HL-60/S4 treated with retinoic acid at 250 ng/mL for 4 days and 3 days (cell line): Measurements from ENCODE around the gene OR6C65.
"Not testable (repeated sequence)": the region's sequence is repeated elsewhere in the genome, so short reads cannot be mapped to it uniquely, and the experiment has no call there.

Experiments
- in situ Hi-C: fragments of 300-500 bp; cut with MboI; formaldehyde crosslinking; loops from 2 replicates; pipeline ENCODE4 v1.7.0; 2022; ENCODE audit warnings: low sequenced_read_pairs

The OR6C65 gene

DNA sequence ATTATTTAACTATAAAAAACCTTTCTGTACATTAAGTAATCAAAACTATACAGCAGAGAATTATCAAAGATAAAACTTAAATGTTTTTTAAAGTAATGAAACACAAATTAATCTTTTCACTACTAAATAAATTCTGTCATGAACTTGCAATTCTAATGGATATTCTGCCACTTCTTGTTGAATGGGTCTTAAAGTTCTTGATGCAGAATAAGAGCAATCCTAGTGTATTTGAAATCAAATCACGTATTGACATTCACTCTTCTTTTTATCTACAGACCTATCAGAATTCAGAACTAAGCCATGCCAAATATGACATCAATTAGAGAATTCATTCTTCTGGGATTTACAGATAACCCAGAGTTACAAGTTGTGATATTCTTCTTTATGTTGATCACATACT, at the start of gene OR6C65:
OR6C65 (plus strand) TSS at position 301 of the 400 bp plus-strand sequence; CDS start at position 301, 0 bp downstream.
- in situ Hi-C loops = no loop called here

DNA sequence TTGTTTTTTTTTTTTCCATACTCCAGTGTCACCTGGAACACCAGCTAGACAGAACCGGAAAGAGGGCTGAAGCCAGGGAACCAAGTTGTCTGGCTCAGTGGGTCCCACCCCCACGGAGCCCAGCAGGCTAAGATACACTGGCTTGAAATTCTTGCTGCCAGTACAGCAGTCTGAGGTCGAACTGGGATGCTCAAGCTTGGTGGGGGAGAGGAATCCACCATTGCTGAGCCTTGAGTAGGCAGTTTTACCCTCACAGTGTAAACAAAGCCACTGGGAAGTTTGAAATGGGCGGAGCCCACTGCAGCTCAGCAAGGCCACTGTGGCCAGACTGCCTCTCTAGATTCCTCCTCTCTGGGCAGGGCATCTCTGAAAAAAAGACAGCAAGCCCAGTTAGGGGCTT, 45.0 kb upstream of the OR6C65 start:
- in situ Hi-C loops = not testable (repeated sequence)

DNA sequence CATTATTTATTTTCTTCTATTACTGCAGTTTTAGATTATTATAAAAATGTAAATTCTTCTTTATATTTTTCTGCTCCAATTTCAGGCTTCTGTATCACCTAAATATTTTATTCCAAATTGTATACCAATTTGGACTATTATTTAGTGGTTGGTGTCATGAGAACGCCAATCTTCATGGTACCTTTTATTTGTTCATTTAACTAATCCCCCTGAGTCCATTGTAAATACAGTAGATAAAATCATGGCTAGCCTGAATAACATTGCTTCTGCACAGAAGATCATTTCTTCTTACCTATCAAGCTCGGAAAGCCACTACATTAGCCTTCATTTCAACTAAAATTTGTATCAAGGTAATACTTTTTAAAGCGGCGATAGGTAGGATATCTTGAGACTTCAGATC, 37.7 kb upstream of the OR6C65 start, which contains the start of gene OR6C75:
OR6C75 (plus strand) TSS at position 301 of the 400 bp plus-strand sequence. CDS start 2,136 bp downstream, outside the sequence.
- in situ Hi-C loops = no loop called here

DNA sequence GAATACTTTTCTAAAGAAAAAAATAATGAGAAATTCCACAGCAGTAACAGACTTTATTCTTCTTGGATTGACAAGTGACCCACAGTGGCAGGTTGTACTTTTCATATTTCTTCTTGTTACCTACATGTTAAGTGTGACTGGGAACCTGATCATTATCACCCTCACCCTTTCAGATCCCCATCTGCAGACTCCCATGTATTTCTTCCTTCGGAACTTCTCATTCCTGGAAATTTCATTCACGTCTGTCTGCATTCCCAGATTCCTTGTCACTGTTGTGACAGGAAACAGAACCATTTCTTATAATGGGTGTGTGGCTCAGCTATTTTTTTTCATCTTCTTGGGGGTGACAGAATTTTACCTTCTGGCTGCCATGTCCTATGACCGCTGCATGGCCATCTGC, 35.2 kb upstream of the OR6C65 start:
- in situ Hi-C loops = no loop called here

DNA sequence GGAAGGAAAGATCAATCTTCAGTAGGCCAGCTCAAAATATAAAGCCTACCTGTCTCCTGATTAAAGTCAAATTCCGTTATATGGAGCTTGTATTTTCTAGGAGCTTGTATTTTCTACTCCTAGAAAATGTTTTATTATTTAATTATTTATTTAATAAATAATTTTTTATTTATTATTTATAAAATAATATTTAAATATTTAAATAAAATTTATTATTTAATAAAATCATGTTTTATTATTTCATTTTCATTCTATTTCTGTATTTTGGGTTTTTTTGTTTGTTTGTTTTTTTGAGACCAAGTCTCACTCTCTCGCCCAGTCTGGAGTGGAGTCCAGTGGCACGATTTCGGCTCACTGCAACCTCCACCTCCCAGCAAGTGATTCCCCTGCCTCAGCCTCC, 27.8 kb upstream of the OR6C65 start:
- in situ Hi-C loops = no loop called here

DNA sequence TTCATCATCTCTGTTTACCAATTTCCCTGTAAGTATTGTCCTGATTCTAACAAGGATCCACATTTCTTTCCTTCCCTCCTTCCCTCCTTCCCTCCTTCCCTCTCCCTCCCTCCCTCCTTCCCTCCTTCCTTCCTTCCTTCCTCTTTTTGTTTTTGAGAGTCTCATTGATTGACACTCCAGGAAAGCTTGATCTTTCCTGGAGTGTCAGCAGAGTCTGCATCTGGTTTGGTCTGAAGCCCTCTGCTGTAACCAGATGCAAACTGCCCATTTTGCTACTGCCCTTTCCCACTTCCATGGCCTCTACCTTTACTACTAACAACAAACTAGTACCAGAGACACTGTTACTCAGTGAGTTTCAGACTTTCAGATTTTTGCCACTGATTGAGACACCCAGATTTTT, 14.4 kb upstream of the OR6C65 start:
- in situ Hi-C loops = no loop called here

DNA sequence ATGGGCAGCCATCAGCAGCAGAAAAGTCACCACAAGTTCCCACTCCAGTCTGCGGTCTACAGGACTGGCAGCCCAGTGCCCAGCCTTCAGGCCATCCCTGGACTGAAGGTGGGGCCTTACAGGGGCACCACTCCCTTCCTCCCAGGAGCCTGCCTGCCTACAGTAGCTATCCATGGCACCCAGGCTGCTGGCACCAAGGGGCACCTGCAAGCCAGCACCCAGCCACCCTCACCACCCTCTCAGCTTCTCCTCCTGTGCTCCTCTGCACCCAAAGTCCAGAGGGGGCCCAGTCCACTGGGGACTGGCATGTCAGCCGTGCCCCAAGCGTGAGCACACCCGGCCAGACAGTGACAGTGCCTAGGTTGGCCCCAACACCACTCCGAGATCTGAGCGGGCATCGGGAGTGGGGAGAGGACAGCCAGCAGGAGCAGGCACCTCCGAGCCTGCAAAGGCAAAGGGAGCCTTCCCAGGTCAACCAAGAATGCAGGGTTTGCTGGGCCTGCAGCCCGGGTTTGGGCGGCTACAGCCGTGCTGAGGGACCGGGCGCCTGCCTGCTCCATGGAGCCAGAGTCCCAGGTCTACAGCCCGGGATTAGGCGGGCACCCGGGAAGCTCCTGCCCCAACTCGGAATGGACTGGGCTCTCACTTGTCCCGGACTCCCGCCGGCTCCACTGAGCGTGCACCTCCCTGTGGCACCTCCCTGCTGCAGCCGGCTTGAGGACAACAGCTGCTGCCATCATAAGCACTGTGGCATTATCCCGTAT, 8.1 kb upstream of the OR6C65 start:
- in situ Hi-C loops = no loop called here

DNA sequence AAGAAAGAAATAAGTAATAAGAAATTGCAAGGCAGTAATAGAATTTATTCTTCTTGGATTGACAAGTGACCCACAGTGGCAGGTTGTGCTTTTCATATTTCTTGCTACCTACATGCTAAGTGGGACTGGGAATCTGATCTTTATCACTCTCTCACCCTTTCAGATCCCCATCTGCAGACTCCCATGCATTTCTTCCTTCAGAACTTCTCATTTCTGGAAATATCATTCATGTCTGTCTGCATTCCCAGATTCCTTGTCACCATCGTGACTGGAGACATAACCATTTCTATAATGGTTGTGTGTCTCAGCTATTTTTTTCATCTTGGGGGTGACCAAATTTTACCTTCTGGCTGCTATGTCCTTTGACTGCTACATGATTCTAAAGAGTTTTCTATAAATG, 4.0 kb upstream of the OR6C65 start:
- in situ Hi-C loops = no loop called here

DNA sequence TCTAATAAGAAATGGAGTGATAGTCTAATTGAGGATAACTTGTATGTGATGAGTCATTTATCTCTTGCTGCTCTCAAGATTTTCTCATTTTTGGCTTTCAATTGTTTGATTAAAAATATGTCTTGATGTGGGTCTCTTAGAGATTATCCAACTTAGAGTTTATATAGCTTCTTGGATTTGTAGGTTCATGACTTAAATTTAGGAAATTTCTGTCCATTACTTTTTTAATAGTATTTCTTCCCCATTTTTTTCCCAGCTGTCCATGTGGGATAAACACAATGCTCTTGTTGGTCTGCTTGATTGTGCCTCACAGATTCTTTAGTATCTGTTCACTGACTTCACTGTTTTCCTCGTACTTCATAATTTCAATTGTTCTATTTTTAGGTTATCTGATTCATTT, 7.5 kb downstream of the OR6C65 start:
- in situ Hi-C loops = no loop called here

DNA sequence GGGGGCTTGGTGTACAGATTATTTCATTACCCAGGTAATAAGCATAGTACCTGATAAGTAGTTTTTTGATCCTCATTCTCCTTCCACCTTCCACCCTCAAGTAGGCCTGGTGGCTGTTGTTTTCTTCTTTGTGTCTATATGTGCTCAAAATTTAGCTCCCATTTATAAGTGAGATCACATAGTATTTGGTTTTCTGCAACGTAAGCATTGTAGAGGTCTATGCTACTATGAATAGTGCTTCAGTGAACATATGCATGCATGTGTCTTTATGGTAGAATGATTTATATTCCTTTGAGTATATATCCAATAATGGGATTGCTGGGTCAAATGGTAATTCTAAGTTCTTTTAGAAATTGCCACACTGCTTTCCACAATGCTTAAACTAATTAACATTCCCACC, 8.8 kb downstream of the OR6C65 start:
- in situ Hi-C loops = not testable (repeated sequence)

DNA sequence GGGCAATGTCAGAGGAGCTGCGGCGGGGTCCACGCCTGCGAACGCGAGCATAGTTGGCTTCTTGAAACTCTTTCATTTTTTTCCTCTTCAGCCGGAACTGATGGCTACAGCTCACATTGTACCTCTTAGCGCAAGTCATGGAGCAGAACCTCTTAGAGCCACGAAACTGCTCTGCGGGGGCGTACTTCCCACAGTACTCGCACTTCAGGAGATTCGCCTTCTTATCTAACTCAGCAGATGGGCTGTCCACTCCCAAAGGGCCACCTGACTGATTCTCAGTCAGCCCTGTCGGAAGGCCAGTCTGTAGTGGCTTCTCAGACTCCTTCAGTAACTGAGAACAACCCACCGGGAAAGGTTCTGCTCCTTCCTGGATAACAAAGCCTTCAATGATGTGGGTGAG, 11.8 kb downstream of the OR6C65 start:
- in situ Hi-C loops = not testable (repeated sequence)

DNA sequence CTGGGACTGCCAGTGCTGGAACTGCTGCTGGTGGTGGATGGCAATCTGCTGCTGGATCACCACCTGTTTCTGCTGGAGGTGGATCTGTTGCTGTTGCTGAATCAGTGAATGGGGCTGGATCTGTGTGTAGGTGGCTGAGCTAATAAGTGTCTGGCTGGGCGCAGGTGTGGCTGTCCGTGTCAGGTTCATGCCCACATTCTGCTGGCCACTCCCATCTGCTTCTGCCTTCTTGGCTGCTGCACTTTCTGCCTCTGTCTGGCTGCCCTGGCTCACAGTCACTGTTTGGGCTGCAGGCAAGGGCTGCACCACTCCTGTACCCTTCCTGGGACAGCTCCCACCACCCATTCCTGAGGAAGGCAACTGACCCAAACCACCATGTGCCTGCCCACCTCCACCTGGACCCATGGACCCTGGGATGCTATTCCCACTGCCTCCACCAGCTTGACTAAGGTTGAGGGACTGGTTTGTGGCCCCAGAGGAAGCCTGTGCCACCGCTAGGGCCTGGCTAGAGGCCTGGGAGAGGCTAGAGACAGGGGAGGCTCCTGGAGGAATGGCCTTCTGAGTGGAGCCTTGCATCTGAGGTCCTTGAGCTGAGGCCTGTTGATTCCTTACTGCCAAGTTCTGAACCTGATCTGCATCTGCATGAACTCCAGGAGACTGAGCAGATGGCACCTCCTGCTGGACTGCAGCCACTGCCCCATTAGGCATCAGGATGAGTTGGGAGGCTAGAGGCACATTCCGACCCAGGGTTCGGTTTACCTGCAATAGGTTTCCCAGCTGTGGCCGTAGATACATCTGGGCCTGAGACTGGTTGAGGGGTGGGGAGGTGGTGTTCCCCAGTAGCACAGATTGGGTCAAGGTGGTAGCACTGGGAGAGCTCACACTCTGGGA, 13.4 kb downstream of the OR6C65 start:
- in situ Hi-C loops = not testable (repeated sequence)

DNA sequence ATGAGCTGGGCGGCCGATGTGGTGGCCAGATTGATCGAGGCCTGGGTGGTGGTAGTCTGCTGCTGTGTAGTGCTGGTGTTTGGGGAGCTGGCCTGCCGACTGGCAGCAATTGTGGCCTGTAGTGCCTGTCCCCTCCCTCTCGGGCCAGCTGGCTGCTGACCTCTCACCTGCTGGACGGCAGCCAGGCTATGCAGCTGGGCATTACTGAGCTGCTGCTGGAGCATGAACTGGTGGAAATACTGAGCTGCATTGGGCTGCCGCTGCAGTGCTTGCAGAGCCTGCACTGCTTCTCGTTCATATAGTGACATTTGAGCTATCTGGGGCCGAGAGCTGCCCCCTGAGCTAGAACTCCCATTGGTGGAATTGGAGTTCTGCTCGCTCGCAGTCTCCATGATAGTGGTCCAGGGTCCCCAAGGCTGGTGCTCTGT, 14.1 kb downstream of the OR6C65 start:
- in situ Hi-C loops = not testable (repeated sequence)

DNA sequence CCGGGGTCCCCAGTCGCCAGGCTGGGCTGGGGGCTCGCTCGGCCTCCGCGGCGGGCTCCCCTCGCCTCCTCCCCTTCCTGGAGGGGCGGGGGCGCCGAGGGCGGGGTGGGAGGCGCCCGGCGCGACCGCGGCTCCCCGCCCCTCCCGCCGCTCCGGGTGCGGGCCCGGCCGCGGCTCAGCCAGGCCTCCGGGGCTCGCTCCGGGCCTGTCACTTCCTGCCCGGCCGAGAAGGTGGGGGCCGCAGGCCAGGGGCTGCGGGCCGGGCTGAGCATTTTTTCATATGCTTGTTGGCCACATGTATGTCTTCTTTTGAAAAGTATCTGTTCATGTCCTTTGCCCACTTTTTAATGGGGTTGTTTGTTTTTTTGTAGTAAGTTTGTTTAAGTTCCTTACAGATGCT, 14.6 kb downstream of the OR6C65 start:
- in situ Hi-C loops = not testable (repeated sequence)

DNA sequence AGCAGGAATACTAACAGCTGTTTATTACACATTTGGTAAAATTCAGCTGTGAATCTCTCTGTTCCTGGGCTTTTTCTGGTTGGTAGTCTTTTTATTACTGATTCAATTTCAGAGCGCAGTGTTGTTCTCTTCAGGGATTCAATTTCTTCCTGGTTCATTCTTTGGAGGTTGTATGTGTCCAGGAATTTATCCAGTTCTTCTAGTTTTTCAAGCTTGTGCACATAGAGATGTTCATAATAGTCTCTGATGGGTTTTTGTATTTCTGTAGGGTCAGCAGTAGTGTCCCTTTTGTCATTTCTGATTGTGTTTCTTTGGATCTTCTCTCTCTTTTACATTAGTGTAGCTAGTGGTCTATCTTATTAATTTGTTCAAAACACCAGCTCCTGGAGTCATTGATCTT, 16.6 kb downstream of the OR6C65 start:
- in situ Hi-C loops = no loop called here

DNA sequence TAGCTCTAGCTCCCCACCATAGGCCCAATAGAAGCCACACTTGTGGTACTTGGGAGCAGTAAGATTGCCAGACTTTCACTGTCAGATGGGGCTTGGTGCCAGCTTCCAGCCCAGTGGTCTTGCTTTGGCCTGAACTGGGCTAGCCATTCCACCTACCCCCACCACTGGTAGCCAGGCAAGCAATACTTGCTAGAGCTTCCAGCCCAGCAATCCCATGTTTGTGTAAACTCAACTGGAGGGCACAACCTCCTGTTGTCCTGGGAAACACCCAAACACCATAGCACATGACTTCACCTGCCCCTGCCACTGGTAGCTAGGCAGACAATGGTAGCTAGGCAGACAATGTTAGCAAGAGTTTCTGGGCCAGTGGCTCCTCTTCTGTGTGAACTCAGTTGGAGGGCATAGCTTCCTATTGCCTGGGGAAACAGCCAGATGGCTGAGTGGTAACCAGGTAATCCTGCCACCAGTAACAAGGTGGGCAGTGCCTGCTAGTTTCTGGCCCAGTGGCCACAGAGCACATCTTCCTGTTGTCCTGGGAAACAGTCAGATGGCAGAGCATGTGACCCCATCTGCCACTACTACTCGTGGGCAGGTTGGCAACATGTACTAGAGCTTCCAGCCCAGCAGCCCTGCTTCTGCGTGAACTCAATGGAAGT, 20.1 kb downstream of the OR6C65 start:
- in situ Hi-C loops = no loop called here

DNA sequence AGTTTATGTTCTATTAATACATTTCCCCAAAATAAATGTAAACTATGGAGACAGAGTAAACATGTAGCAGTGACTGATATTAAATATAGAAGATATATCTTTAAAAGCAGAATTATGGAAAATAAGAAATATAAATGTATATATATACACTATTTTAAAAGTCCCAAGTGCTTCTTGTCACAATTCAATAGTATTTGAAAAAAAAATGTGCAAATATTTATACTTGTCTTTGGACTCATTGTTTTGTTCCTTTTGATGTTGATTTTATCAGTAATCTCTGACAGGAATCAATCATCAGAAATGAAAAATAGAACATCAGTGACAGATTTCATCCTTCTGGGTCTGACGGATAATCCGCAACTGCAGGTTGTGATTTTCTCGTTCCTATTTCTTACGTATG, 25.6 kb downstream of the OR6C65 start, which contains the start of gene OR6C76:
OR6C76 (plus strand) TSS at position 301 of the 400 bp plus-strand sequence; CDS start at position 301, 0 bp downstream.
- in situ Hi-C loops = no loop called here

DNA sequence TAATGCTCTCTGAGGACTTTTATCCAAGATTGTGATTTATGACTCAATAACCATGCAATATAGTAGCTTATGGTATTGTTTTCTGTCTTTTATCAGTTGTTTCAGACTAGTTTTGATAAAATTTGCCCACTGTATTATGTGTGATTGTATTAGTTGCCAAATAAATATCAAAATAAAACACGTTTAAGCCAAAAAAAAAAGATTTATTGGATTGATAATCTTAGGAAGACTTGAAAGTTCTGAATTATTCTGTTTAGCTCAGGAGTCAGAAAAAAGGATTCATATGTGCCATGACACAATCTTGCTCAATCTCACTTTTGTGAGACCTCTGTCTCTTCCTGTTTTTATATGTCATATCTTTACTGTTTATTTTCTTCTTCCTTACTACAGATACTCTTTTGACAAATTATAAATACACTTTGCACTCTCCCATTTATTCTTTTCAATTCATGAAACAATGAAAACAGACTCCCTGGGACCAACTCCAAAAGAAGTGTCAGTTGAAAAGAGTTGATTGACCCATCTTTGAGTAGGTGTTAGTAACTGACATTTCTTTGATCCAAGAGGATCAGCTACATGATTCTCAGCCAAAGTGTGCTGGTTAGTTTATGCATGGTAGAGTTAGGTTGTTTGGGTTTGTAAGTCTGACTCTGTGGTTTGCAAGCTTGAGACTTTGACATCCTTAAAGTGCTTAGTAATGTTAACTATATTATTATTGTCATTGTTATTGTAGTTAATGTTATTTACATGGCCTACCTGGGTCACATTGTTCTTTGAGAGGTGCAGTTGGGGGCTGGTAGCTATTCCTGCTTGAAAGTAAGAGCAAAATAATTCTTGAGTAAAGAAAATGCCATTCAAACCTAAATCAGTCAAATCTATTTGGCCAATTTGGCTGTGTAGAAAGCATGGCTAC, 28.3 kb downstream of the OR6C65 start:
- in situ Hi-C loops = no loop called here

DNA sequence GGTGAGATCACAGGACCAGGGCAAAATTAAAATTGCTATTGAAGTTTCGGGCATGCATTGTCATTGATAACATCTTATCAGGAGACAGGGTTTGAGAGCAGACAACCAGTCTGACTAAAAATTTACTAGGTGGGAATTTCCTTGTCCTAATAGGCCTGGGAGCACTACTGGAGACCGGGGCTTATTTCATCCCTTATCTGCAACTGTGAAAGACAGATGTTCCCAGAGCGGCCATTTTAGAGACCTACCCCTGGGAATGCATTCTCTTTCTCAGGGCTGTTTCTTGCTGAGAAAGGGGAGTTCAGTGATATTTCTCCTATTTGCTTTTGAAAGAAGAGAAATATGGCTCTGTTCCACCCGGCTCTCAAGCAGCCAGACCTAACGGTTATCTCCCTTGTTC, 40.9 kb downstream of the OR6C65 start:
- in situ Hi-C loops = not testable (repeated sequence)

DNA sequence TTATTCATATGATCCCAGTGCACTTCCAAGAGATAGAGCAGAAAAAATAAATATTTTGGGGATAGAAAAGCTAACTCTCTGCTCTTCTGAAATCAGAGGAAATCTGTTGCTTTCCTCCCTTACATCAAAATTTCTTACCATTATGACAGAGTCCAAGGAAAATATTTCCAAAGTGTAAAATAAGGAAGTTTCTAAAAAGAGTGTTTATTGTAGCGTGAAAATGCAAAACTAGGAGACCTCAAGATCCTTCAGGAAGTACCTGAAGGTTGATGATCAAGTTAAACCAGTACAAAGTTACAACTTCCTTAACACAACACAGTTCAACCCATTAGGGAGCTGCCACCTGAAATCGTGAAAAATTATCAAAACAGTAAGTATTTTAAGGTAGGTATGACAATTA, 43.4 kb downstream of the OR6C65 start, which contains the start of gene OR6C2:
OR6C2 (plus strand) TSS at position 301 of the 400 bp plus-strand sequence. CDS start 8,138 bp downstream, outside the sequence.
- in situ Hi-C loops = no loop called here
